Muscle of leg (tissue), 11 donors: ENCODE results near the gene TIFAB. TPM values are rescaled to one million over a fixed set of nuclear protein-coding genes. Genes with fewer than 3 reads are reported as not detected.

ENCODE experiments used
- DNase-seq: peaks from one replicate; pipeline ENCODE4 v3.0.0; 2013
- H3K27ac ChIP-seq: one replicate; pipeline ENCODE4 v1.5.1; 2013; ENCODE audit warnings: mild to moderate bottlenecking, low read length, control low read depth
- H3K27me3 ChIP-seq: one replicate; pipeline ENCODE4 v1.6.1; 2013; ENCODE audit warnings: low read length; ENCODE audit not compliant: control insufficient read depth, insufficient read depth
- H3K36me3 ChIP-seq: one replicate; pipeline ENCODE4 v1.6.1; 2013; ENCODE audit warnings: low read length; ENCODE audit not compliant: control insufficient read depth, insufficient read depth
- H3K4me1 ChIP-seq: one replicate; pipeline ENCODE4 v1.6.1; 2013; ENCODE audit warnings: low read length; ENCODE audit not compliant: control insufficient read depth, insufficient read depth
- H3K4me3 ChIP-seq: one replicate; pipeline ENCODE4 v1.5.1; 2013; ENCODE audit warnings: low read length, control low read depth
- H3K9me3 ChIP-seq: replicated peaks from 2 replicates; pipeline ENCODE4 v1.6.1; 2013; ENCODE audit warnings: low read depth, low read length; ENCODE audit not compliant: control insufficient read depth
- WGBS: methylation state at CpG from one replicate; pipeline ENCODE4 v1.1.5; 2013; ENCODE audit warnings: missing lambda C conversion rate; ENCODE audit not compliant: insufficient coverage; 5-methylcytosine and 5-hydroxymethylcytosine counted together
- polyA plus RNA-seq, 8 donors: library from polyadenylated mRNA; unstranded; fragments of 120-200 nt; gene quantifications; one replicate each; pipeline versions ENCODE4 v1.2.1 to v1.2.3, GENCODE V29; 2013; ENCODE audit warnings: inconsistent platforms in 1 of 8, low replicate concordance in 1 of 8; ENCODE audit not compliant: insufficient read length in 8 of 8, insufficient read depth in 1 of 8
- total RNA-seq: library from RNA; stranded (reverse); fragments of 120-200 nt; gene quantifications from one replicate; pipeline ENCODE4 v1.2.4, GENCODE V29; 2013

The TIFAB gene
- total and polyA plus RNA-seq, 9 donors: 0.05 to 0.33 (median 0.20) TPM

DNA sequence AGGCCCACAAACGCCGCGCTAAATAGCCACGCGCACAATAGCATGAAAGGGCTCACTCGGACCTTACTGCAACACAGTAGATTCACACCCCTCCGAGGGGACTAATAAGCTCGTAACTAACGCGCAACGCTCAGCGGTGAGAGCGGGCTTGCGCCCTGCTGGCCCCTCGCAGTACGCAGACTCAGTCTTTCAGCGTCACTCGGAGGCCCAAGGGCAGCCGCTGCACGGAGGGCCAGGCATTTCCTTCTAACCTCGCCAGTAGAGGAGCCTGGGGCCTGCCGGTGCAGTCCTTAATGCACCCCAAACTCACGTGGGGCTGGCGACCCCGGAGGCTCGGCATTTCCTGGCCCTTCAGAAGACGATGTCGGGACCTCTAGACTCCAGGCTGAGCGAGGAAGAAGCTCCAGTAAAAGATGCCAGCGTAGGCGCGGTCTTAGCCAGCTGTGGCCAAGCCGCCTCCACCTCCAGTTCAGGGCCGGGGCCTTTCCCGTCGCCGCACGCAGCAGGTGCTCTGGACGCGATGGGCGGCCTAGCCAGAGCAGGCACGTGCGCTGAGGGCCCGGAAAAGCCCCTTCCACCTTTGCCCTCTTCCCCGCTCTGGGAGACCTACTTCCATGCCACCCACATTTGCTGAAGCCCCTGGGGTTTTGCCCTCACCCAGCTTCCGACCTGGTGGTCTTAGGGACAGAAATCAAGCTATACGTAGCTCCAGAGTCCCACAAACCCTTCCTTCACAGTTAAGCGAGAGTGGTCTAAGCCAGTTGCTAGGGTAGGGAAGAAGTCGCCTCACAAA lies 38.3 kb upstream of the TIFAB start:
- Histone ChIP-seq H3K9me3 (no peaks in the 10 kb centered on the region), H3K36me3 (no peaks in the 10 kb centered on the region), H3K27ac (no peak overlapping the region), H3K4me3 (peak overlapping the region; percentile 23), H3K4me1 (peaks cover 22% of the 10 kb centered on the region), H3K27me3 (peaks cover 90% of the 10 kb centered on the region)
- 8% methylated on average over 43 of the region's 49 CpGs for WGBS
- no peak for DNase-seq

DNA sequence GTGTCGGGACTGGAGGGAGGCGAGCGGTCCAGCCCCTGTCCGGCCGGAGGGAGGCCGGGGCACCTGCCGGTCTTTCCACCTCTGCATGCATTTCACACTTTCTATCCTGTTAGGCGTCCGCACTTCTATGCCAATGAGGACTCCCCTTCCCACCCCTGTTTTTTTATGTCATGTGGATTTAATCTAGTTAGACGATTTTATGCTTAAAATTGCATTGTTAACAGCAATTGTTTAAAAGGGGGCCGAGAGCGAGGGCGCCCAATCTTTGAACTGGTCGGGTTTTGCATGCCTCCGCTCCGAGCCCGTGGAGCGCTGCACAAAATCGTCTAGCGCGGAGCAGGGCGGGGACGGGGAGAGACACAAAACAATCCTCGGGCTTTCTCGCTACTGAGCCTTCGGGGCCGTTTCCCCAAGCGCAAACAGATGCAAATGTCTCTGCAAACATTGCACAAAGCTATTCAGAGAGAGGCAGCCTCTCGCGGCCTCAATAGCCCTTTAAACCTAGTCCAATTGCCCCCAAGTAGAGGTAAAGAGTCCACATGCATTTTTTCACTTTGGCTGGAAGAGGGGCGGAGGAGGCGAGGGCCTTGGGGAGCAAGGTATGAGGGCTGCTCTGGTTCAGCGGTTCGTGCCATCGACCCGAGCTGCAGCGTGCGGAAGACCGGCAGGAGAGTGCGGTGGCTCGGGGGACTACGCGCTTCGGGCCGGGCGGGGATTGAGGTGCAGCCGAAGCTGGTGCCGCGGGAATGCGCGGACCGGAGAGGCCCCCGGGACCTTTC lies 37.5 kb upstream of the TIFAB start:
- peaks cover 22% of the 10 kb centered on the region for H3K4me1 ChIP-seq
- no peaks in the 10 kb centered on the region for H3K36me3 ChIP-seq
- H3K27me3 ChIP-seq: peaks cover 90% of the 10 kb centered on the region
- no peak for DNase-seq
- H3K9me3 ChIP-seq: no peaks in the 10 kb centered on the region
- 2% methylated on average over 44 of the region's 53 CpGs for WGBS
- no peak overlapping the region for H3K27ac ChIP-seq
- peak overlapping the region; percentile 23 for H3K4me3 ChIP-seq

DNA sequence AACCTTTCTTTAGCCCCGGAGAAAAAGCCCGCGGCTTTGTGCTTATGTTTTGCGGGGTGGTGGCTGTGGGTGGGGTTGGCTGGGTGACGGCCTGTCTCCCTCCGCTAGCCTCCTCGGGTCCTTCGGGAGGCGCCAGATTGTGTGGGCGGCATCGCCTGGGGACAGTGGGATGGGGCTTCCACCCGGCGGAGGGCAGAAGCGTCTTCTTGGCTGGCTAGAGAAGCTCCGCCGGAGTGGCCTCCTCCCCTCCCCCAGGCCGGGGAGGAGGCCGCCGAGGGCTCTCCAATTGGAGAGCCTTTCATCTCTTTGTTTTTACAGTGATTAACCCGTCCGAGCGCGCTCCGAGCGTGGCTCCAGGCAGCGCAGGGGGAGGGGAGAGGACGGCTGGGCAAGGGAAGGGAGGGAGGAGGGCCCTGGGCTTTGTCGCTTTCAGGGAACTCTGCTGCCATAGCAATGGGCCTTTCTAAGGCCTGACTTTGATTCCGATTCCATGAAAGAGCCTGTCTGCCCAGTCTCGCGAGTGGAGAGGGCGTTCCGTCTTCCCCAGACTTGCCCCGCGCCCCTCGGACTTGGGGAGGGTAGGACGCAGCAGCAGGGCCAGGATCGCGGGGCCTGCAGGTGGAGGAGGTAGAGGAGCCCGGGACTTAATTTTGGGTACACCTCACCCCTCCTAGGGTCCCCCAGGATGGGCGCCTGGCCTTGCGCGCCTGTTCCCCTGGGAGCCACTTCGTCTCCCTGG lies 36.7 kb upstream of the TIFAB start:
- peak; percentile 32 for DNase-seq
- H3K9me3 ChIP-seq: no peaks in the 10 kb centered on the region
- H3K36me3 ChIP-seq: no peaks in the 10 kb centered on the region
- under 1% methylated on average over 15 of the region's 44 CpGs for WGBS
- H3K27ac ChIP-seq: no peak overlapping the region
- H3K4me3 ChIP-seq: peak overlapping the region; percentile 16
- H3K27me3 ChIP-seq: peaks cover 90% of the 10 kb centered on the region
- peaks cover 22% of the 10 kb centered on the region for H3K4me1 ChIP-seq

DNA sequence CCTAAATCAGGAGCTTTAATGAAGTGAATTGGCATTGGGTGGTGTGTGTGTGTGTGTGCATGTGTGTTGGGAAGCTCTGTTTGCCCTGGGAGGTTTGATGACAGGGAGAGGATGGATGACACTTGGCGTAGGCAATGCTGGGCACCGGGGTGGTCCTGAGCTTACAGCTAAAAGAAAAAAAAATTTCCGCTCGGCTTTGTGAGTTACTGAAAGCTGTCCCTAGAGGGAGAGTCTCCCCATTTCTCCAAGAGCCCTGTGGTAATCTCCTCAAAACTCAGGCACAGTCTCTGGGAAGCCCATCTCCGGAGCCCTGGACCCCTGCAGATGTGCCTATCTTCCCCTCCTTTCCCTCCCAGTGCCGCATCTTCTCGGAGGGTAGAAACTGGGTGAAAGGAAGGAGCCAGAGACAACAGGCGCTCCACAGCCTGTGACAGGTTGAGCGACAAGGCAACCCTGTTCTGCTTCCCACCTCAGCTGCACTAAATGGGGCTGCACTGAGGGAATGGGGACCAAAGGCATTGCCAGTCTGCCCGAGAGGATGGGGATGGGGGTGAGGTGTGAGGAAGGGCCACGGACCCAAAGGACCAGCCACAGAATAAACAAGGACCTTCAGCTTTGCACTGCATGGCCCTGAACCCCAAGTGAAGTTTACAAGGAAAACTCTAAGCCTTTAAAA lies 35.8 kb upstream of the TIFAB start:
- H3K27me3 ChIP-seq: peaks cover 83% of the 10 kb centered on the region
- no peak for DNase-seq
- peaks cover 22% of the 10 kb centered on the region for H3K4me1 ChIP-seq
- H3K36me3 ChIP-seq: no peaks in the 10 kb centered on the region
- H3K9me3 ChIP-seq: no peaks in the 10 kb centered on the region
- H3K4me3 ChIP-seq: no peak overlapping the region
- no peak overlapping the region for H3K27ac ChIP-seq
- 33% methylated on average over 3 of the region's 11 CpGs for WGBS

DNA sequence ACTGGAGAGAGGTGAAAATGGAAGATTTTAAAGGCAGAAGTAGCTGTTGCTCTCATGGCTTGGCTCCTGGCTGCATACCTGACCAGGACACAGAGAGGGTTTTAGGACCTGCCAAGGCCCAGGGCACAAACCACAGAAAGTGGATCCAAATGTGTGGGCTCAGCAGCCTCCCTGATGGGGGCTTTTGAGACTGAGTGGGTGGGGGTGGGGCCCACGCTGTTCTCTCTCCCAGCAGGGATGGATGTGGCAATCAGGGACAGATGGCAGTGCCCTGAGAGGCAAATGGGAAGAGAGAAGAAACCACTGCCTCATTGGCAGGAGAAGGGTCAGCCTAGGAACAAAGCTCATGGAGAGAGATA lies 34.9 kb upstream of the TIFAB start:
- 22% methylated on average over 1 of the region's 1 CpG for WGBS
- peaks cover 79% of the 10 kb centered on the region for H3K27me3 ChIP-seq
- H3K36me3 ChIP-seq: no peaks in the 10 kb centered on the region
- DNase-seq: no peak
- no peak overlapping the region for H3K4me3 ChIP-seq
- no peak overlapping the region for H3K27ac ChIP-seq
- H3K9me3 ChIP-seq: no peaks in the 10 kb centered on the region
- peaks cover 22% of the 10 kb centered on the region for H3K4me1 ChIP-seq

DNA sequence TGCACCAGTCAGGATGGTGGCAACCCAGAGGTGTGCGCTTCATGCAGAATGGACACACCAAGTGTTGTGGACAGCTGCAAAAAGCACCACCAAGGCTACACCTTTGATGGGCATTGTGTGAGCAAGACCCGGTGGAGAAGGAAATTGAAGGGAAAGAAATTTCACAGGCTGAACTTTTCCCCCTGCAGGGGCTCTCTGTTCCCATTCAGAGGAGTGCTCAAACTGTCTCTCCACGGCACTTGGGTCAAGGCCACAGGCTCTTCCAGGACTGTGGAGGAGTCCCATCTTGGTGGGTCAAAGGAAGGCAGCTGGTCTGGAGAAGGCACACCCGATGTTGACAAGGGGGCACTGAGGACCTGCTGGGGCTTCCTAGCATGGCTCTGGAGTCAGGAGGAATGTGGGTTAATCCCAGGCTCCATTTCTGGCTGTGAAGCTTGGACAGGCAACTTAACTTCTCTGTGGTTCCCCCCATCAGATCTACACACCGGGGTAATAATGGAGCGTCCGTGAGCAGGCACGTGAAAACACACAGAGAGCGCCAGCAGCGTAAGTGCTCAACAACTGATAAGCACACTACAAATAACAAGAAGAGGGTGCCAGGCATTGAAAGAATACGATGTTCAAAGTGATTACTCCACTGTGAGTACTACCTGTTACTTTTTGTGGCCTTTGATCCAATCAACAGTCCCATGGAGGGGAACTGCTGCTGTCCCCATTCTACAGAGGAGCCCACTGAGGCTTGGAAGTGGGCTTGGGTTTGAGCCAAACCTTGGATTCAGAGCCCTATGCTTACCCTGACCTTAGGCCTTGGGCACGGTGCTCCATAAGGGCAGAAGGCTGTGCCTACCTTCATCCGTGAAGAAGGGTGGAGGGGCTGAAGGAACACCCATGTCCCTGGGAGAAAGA lies 34.2 kb upstream of the TIFAB start:
- Histone ChIP-seq H3K27ac (no peak overlapping the region), H3K4me1 (peaks cover 22% of the 10 kb centered on the region), H3K9me3 (no peaks in the 10 kb centered on the region), H3K4me3 (no peak overlapping the region), H3K27me3 (peaks cover 75% of the 10 kb centered on the region), H3K36me3 (no peaks in the 10 kb centered on the region)
- DNase-seq: no peak
- WGBS: 78% methylated on average over 4 of the region's 13 CpGs

DNA sequence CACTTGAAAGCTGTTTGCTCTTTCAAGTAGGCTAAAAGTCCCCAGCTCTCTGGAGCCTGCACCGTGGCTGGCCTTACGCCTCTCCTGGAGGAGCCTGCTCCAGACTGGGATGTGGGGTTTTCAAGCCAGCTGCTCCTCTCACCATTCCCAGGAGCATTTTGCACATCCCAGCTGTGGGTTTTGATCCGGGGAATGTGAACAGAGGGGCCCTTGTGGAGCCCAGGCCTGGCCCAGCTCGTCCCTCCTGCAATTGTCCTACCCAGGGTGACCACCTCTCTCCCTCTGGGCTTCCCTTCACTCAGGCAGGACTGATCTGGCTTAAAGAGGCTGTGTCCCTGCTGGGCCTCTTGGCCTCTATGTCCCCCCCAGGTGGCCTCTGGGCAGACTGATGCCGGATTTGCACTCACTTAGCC lies 32.5 kb upstream of the TIFAB start:
- H3K9me3 ChIP-seq: no peaks in the 10 kb centered on the region
- peaks cover 11% of the 10 kb centered on the region for H3K4me1 ChIP-seq
- 46% methylated on average over 3 of the region's 5 CpGs for WGBS
- no peak overlapping the region for H3K27ac ChIP-seq
- H3K27me3 ChIP-seq: peaks cover 59% of the 10 kb centered on the region
- H3K36me3 ChIP-seq: no peaks in the 10 kb centered on the region
- DNase-seq: no peak
- H3K4me3 ChIP-seq: no peak overlapping the region

DNA sequence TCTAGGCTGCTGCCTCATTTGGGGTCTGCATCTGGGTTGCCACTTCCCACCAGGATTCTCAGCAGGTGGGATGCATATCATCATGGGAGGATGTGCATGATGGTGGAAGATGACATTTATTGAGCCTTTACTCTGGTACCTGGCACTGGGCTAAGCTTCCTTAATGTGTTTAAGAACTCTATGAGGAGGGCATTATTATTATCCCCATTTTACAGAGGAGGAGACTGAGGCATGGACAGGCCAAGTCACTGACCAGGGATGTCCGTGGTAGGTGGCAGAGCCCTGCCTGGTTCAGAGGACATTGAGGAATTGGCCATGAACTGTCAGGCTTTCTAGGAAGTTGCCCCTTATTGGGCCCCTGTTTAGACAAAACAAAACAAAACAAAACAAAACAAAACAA lies 31.1 kb upstream of the TIFAB start:
- Histone ChIP-seq H3K9me3 (no peaks in the 10 kb centered on the region), H3K36me3 (no peaks in the 10 kb centered on the region), H3K4me3 (no peak overlapping the region), H3K27ac (no peak overlapping the region), H3K4me1 (no peaks in the 10 kb centered on the region), H3K27me3 (peaks cover 51% of the 10 kb centered on the region)
- 75% methylated on average over 1 of the region's 1 CpG for WGBS
- DNase-seq: no peak

DNA sequence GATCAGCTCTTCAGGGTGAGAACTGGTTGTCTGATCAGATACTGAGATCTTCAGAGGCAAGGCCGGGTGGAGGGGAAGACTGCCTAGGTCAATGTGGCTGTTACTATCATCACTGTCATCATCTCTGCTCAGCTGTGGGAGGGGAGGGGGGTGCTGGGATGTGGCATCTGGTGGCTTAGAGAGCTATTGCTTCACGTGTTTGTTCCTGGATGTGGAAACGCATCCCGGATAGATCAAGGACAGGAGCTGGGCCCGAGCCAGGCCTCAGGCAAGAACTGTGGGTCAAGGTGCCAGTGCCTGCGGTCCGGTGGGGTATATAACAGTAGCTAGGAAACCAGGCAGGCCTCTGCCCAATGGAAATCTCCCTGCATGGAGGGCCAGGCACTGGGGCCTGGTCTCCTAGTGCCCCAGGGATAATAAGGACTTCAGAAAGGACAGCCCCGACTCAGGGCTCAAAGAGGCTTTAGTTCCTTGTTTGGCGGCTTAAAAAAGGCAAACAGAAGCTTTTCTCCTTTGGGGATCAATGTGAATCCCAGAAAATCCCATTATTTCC lies 30.3 kb upstream of the TIFAB start:
- DNase-seq: no peak
- Histone ChIP-seq H3K27ac (no peak overlapping the region), H3K4me3 (no peak overlapping the region), H3K9me3 (no peaks in the 10 kb centered on the region), H3K4me1 (no peaks in the 10 kb centered on the region), H3K27me3 (peaks cover 49% of the 10 kb centered on the region), H3K36me3 (no peaks in the 10 kb centered on the region)
- WGBS: 59% methylated on average over 8 of the region's 9 CpGs
